HFFc6 (cell line): ENCODE measurements around the gene JPH2. TPM values are rescaled to one million over a fixed set of nuclear protein-coding genes. Genes with fewer than 3 reads are reported as not detected.

Experiments used
- DNase-seq: peaks from one replicate; pipeline ENCODE4 v3.0.0-alpha.2; 2018
- H3K27ac Mint-ChIP-seq: 2 replicates; pipeline ENCODE4 v1.8.0; 2020; ENCODE audit warnings: mild to moderate bottlenecking, mixed read lengths
- H3K27me3 Mint-ChIP-seq: 2 replicates; pipeline ENCODE4 v1.8.0; 2021; ENCODE audit warnings: mild to moderate bottlenecking, moderate library complexity, mixed read lengths; ENCODE audit not compliant: insufficient read depth
- H3K36me3 Mint-ChIP-seq: 2 replicates; pipeline ENCODE4 v1.8.0; 2021; ENCODE audit warnings: low read depth, mixed read lengths
- H3K4me1 Mint-ChIP-seq: 2 replicates; pipeline ENCODE4 v1.8.0; 2020; ENCODE audit warnings: low read depth, mixed read lengths
- H3K4me3 Mint-ChIP-seq: 2 replicates; pipeline ENCODE4 v1.8.0; 2020; ENCODE audit warnings: mild to moderate bottlenecking, moderate library complexity, mixed read lengths
- H3K9me3 Mint-ChIP-seq: 2 replicates; pipeline ENCODE4 v1.8.0; 2020; ENCODE audit warnings: mild to moderate bottlenecking, mixed read lengths
- CTCF ChIP-seq: fragments of 200-600 bp; sonication (generic); IDR thresholded peaks from 2 replicates; pipeline ENCODE4 v1.5.0; 2021; ENCODE audit warnings: antibody characterized with exemption, mild to moderate bottlenecking
- total RNA-seq, 6 experiments: library from RNA; stranded (reverse); fragmentation: NEBNext Ultra II Directional; extraction: Animal tissue kit (Norgen Biotek cat#: 25700); gene quantifications; 2 replicates in 1 of 6; 3 replicates in 5 of 6; pipeline ENCODE4 v1.2.3, GENCODE V29; 2021

Gene JPH2
- total RNA-seq, 6 experiments from 2014 or later = 9.7 to 14.4 (median 13.5) TPM

DNA sequence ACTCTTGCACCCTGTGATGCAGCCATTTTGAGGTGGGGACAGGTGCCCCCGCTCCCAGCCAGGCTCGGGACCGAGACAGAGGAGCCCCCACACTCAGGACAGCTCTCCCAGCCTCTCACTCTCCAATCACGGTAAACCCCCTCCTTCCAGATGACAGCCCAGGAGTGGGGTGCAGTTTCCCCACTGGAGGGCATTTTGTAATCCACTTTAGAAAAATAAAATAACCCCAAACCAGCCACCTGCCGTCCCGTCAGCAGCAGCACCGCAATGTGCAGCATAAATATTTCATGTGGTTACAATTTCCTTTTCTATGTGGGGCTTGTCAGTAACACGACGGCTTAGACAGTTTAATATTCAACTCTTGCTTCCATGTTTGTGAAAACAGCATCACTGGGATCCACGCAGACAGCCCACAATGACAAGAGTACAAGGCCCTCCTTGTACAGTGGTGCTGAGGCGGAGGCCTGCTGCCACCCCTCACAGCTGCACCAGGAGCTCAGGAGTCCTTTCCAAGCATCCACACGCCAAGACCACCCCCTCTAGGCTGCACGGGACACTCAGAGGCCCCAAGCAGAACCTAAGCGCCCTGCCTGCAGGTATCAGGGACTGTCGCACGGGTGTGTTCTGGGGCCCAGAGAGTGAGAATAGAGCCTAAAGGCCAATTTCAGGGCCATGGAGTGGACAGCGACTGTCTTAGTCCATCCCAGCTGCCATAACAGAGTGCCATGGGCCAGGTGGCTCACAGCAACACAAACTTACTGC lies 116.7 kb downstream of the JPH2 start:
- TF ChIP-seq CTCF = no peak
- H3K27me3 Mint-ChIP-seq = peaks cover 11% of the 10 kb centered on the region
- H3K27ac Mint-ChIP-seq = no peak overlapping the region
- peaks cover 10% of the 10 kb centered on the region; the same call in 1 of the 2 replicates for H3K36me3 Mint-ChIP-seq
- H3K4me1 Mint-ChIP-seq = peaks cover 21% of the 10 kb centered on the region
- H3K9me3 Mint-ChIP-seq = no peaks in the 10 kb centered on the region
- no peak for DNase-seq
- H3K4me3 Mint-ChIP-seq = no peak overlapping the region

GRCh38 chr20:44069203-44070011 lies 117.6 kb downstream of the JPH2 start:
- Mint-ChIP-seq H3K4me3 (no peak overlapping the region), H3K27ac (no peak overlapping the region), H3K4me1 (peaks cover 12% of the 10 kb centered on the region), H3K9me3 (no peaks in the 10 kb centered on the region), H3K36me3 (peaks cover 14% of the 10 kb centered on the region; the same call in 1 of the 2 replicates), H3K27me3 (peaks cover 9% of the 10 kb centered on the region)
- DNase-seq = no peak
- no peak for TF ChIP-seq CTCF

GRCh38 chr20:44068316-44069201 lies 118.4 kb downstream of the JPH2 start:
- H3K4me1 Mint-ChIP-seq = peaks cover 3% of the 10 kb centered on the region
- no peak overlapping the region for H3K4me3 Mint-ChIP-seq
- peaks cover 9% of the 10 kb centered on the region for H3K27me3 Mint-ChIP-seq
- no peaks in the 10 kb centered on the region for H3K9me3 Mint-ChIP-seq
- no peak overlapping the region for H3K27ac Mint-ChIP-seq
- peaks cover 15% of the 10 kb centered on the region; the same call in 1 of the 2 replicates for H3K36me3 Mint-ChIP-seq
- DNase-seq = no peak
- no peak for TF ChIP-seq CTCF

GRCh38 chr20:44067650-44068081 lies 119.3 kb downstream of the JPH2 start:
- peaks cover 9% of the 10 kb centered on the region for H3K27me3 Mint-ChIP-seq
- H3K9me3 Mint-ChIP-seq = no peaks in the 10 kb centered on the region
- H3K36me3 Mint-ChIP-seq = peaks cover 15% of the 10 kb centered on the region; the same call in 1 of the 2 replicates
- H3K4me1 Mint-ChIP-seq = peaks cover 3% of the 10 kb centered on the region
- no peak overlapping the region for H3K4me3 Mint-ChIP-seq
- no peak overlapping the region for H3K27ac Mint-ChIP-seq
- no peak for TF ChIP-seq CTCF
- no peak for DNase-seq
